Tibial artery (tissue), 4 donors: ENCODE results near the gene TMEM184C.

Source experiments
- DNase-seq, 2 donors: peaks; one replicate each; pipeline ENCODE4 v3.0.0-alpha.2; 2019
- H3K27ac ChIP-seq, 2 donors: fragments of 200-600 bp; sonication (generic) in 1 of 2; 1 replicate in 1 of 2; 2 replicates in 1 of 2; pipeline ENCODE4 v1.5.1; 2018 to 2019; ENCODE audit warnings: mild to moderate bottlenecking in 1 of 2
- H3K27me3 ChIP-seq, 2 donors: fragments of 200-600 bp; sonication (generic) in 1 of 2; one replicate each; pipeline versions ENCODE4 v1.5.1 to v1.6.0; 2016 to 2019
- H3K36me3 ChIP-seq, 3 donors: fragments of 200-600 bp; sonication (generic) in 2 of 3; one replicate each; pipeline ENCODE4 v1.5.1; 2016 to 2019; ENCODE audit warnings: mild to moderate bottlenecking in 2 of 3
- H3K4me1 ChIP-seq, 4 donors: fragments of 200-600 bp; sonication (generic) in 2 of 4; 1 replicate in 3 of 4; 2 replicates in 1 of 4; pipeline ENCODE4 v1.5.1; 2016 to 2019
- H3K4me3 ChIP-seq, 2 donors: fragments of 200-600 bp; sonication (generic) in 1 of 2; 1 replicate in 1 of 2; 2 replicates in 1 of 2; pipeline ENCODE4 v1.5.1; 2018 to 2019; ENCODE audit warnings: mild to moderate bottlenecking in 2 of 2
- H3K9me3 ChIP-seq, 3 donors: fragments of 200-600 bp; sonication (generic) in 1 of 3; one replicate each; pipeline ENCODE4 v1.5.1; 2016 to 2019
- intact Hi-C: fragments of 100-400 bp; cut with DNase I; formaldehyde crosslinking; loops from one replicate; pipeline ENCODE4 v1.15.0; 2023; ENCODE audit warnings: low total_unique reads
- TF ChIP-seq, protein P1 (sequence below), 2 experiments: fragments of 200-600 bp in 1 of 2; fragments of 450-650 bp in 1 of 2; IDR thresholded peaks; one replicate each; pipeline ENCODE4 v1.5.1; 2017 to 2019; ENCODE audit warnings: antibody characterized with exemption in 2 of 2, mild to moderate bottlenecking in 1 of 2, moderate library complexity in 1 of 2

The TMEM184C gene

DNA sequence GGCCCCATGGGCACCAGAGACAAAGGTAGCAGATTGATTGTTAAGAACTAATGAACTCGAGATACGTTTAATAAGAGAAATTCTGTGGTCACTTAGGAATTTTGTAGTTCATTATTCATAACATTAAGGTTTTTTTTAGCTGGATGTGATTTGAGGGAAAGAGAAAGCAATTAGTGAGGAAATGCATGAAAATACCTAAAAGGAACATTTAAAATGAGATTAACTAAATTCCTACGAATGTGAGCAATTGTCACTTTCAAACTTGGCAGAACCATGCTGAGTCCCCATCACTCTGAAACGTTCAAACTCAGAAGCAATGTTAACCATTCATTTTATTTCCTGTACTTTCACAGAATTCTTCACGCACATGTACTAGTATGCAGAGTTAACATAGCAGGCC, 60.9 kb downstream of the TMEM184C start:
- Histone ChIP-seq H3K9me3 (no peaks in the 10 kb centered on the region), H3K27me3 (no peaks in the 10 kb centered on the region), H3K4me3 (no peak overlapping the region), H3K27ac (no peak overlapping the region), H3K4me1 (peaks cover 0 to 12% (median 0%) of the 10 kb centered on the region in 4 donors), H3K36me3 (peaks cover 0 to 15% (median 9%) of the 10 kb centered on the region in 3 donors)
- TF ChIP-seq, protein P1, sequence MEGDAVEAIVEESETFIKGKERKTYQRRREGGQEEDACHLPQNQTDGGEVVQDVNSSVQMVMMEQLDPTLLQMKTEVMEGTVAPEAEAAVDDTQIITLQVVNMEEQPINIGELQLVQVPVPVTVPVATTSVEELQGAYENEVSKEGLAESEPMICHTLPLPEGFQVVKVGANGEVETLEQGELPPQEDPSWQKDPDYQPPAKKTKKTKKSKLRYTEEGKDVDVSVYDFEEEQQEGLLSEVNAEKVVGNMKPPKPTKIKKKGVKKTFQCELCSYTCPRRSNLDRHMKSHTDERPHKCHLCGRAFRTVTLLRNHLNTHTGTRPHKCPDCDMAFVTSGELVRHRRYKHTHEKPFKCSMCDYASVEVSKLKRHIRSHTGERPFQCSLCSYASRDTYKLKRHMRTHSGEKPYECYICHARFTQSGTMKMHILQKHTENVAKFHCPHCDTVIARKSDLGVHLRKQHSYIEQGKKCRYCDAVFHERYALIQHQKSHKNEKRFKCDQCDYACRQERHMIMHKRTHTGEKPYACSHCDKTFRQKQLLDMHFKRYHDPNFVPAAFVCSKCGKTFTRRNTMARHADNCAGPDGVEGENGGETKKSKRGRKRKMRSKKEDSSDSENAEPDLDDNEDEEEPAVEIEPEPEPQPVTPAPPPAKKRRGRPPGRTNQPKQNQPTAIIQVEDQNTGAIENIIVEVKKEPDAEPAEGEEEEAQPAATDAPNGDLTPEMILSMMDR (IDR thresholded peaks at IDR 0.05), result no peak
- DNase-seq, result no peak
- intact Hi-C loops, result loop anchor here (10.0 kb wide), 1 partner anchor 53 kb away; no protein-coding TSS in a partner anchor

DNA sequence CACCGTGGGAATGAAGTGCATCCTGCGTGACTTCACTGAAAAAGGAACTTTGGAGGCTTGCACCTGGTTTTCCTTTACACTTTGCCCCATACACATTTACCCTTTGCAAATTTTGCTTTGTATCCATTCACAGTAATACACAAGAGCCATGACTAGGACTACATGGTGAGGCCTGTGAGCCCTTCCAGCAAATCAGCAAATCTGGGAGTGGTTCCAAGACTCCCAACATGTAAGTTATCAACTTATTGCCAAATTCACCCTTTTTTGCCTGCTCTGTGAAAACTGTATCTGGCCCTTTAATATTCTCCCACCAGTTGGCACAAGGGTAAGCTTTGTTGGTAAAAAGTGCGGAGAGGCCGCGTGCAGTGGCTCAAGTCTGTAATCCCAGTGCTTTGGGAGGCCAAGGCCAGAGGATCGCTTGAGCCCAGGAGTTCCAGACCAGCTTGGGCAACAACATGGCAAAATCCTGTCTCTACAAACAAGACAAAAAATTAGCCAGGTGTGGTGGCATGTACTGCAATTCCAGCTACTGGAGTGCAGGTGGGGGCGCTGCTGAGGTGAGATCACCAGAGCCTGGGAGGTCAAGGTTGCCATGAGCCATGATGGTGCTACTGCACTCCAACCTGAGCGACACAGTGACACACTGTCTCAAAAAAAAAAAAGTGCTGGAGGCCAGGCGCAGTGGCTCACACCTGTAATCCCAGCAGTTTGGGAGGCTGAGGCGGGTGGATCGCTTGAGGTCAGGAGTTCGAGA, 61.8 kb downstream of the TMEM184C start:
- H3K9me3 ChIP-seq, result no peaks in the 10 kb centered on the region
- peaks cover 0 to 15% (median 9%) of the 10 kb centered on the region in 3 donors for H3K36me3 ChIP-seq
- peaks cover 0 to 12% (median 0%) of the 10 kb centered on the region in 4 donors for H3K4me1 ChIP-seq
- TF ChIP-seq, protein P1 (IDR thresholded peaks at IDR 0.05), result no peak
- no peaks in the 10 kb centered on the region for H3K27me3 ChIP-seq
- intact Hi-C loops, result loop anchor here (10.0 kb wide), 1 partner anchor 54 kb away; no protein-coding TSS in a partner anchor
- no peak overlapping the region for H3K4me3 ChIP-seq
- no peak overlapping the region for H3K27ac ChIP-seq
- no peak for DNase-seq

GRCh38 chr4:147682755-147683154, 65.6 kb downstream of the TMEM184C start:
- H3K27ac ChIP-seq, result peak overlapping the region in 1 of 2 donors; percentile 89

DNA sequence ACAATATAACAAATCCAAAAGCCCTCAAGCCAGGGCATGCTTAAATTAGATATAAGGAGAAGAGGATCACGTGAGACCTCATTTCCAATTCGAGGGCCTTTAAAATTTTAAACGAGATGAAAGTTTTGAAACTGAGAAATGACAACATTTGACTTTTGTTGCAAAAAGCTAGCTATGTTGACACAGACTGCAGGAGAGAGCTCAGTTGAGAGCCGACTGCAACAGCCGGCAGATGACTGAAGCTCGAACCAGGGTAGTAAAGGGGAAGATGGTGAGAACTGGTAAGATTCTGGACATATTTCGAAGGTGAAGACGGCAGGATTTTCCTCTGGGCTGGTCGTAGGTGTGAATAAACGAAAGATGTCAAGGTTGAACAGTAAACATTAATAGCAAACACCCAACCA, 66.0 kb downstream of the TMEM184C start:
- peak overlapping the region; percentile 83 to 89 for H3K27ac ChIP-seq
- H3K4me3 ChIP-seq, result peak overlapping the region; percentile 78 to 92
- H3K9me3 ChIP-seq, result no peaks in the 10 kb centered on the region
- TF ChIP-seq, protein P1 (IDR thresholded peaks at IDR 0.05), result no peak
- no peaks in the 10 kb centered on the region for H3K27me3 ChIP-seq
- DNase-seq, result peak in 1 of 2 donors; percentile 28
- H3K36me3 ChIP-seq, result peaks cover 0 to 15% (median 9%) of the 10 kb centered on the region in 3 donors
- intact Hi-C loops, result no loop called here
- H3K4me1 ChIP-seq, result peaks cover 0 to 12% (median 0%) of the 10 kb centered on the region in 4 donors

More at GRCh38 chr4:147682755-147683154, 65.6 kb downstream of the TMEM184C start:
- no peaks in the 10 kb centered on the region for H3K9me3 ChIP-seq
- peaks cover 0 to 12% (median 0%) of the 10 kb centered on the region in 4 donors for H3K4me1 ChIP-seq
- intact Hi-C loops, result no loop called here
- no peaks in the 10 kb centered on the region for H3K27me3 ChIP-seq
- DNase-seq, result no peak
- H3K4me3 ChIP-seq, result peak overlapping the region; percentile 78 to 92
- TF ChIP-seq, protein P1 (IDR thresholded peaks at IDR 0.05), result no peak
- peaks cover 0 to 15% (median 9%) of the 10 kb centered on the region in 3 donors for H3K36me3 ChIP-seq

DNA sequence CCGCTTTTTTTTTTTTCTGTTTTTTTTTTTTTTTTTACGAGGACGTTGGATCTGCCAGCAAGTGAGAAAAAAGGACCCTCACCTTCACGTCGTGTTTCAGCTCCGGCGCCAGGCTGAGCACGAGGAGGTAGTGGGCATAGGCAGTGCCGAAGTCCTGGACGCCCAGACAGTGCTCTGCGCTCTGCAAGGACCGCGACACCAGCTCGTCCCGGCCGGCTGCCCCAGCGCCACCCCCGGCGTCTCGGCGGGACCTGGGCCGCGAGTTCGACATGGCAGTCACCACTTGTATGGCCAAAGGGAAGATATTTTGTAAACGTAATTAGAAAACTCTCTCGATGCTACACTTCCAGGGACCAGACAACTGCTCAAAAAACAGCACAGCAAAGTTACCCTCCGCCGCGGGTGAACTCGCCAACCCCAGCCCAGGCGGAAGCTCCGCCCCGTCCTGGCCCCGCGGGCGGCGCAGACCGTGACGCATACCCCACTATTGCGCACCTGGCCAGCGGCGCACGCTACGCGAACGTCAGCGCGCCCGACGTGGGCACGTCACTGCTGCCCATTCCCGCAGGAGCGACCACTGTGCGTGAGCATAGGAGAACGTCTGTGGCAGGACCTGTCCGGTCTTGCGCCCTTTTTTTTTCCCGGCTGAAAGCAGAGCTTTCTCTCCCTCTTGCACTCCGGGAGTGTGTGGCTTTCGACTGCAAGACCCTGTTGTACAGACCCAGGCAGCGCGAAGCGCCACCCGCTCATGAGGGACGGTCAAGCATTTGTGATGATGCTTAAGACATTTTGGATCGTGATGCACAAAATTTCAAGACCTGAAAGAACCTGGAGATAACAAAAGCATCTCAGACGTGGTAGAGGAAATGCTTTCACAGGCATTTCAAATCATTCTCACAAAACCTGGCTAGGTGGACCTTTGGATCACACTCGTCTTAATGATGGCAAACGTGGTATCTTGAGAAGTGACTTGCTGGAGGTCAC, 66.8 kb downstream of the TMEM184C start, which contains the start of gene PRMT9:
Gene PRMT9, minus strand, starts transcription at position 447 of the 984 bp plus-strand sequence. Its CDS starts 176 bp downstream, at position 271.
- Histone ChIP-seq H3K9me3 (no peaks in the 10 kb centered on the region), H3K27me3 (no peaks in the 10 kb centered on the region), H3K27ac (peak within 1 kb of the TSS; percentile 83 to 89), H3K36me3 (peaks cover 0 to 8% (median 7%) of the 10 kb centered on the region in 3 donors), H3K4me1 (peaks cover 0 to 12% (median 0%) of the 10 kb centered on the region in 4 donors), H3K4me3 (peak within 1 kb of the TSS; percentile 78 to 92)
- TF ChIP-seq, protein P1 (IDR thresholded peaks at IDR 0.05), result no peak
- intact Hi-C loops, result no loop called here
- peak; percentile 83 to 94 for DNase-seq
